KMS-11 (cell line): Measurements from ENCODE around the gene PPWD1.

Experiments used
- H2AFZ ChIP-seq: fragments of 200-600 bp; sonication (generic); 2 replicates; pipeline ENCODE4 v1.6.1; 2016; ENCODE audit warnings: antibody characterized with exemption, mixed run types, low read depth
- H3K27ac ChIP-seq: fragments of 200-600 bp; sonication (generic); 2 replicates; pipeline ENCODE4 v1.6.1; 2016; ENCODE audit warnings: mild to moderate bottlenecking, mixed run types
- H3K27me3 ChIP-seq: fragments of 200-600 bp; sonication (generic); 2 replicates; pipeline ENCODE4 v1.6.1; 2017; ENCODE audit warnings: mild to moderate bottlenecking, low read depth, mixed run types, moderate library complexity; ENCODE audit not compliant: insufficient read depth
- H3K36me3 ChIP-seq: fragments of 200-600 bp; sonication (generic); 2 replicates; pipeline ENCODE4 v1.6.1; 2017; ENCODE audit warnings: mild to moderate bottlenecking, mixed run types; ENCODE audit not compliant: insufficient read depth
- H3K4me1 ChIP-seq: fragments of 200-600 bp; sonication (generic); 2 replicates; pipeline ENCODE4 v1.6.1; 2016; ENCODE audit warnings: mild to moderate bottlenecking, low read depth, mixed run types; ENCODE audit not compliant: poor library complexity, severe bottlenecking
- H3K4me2 ChIP-seq: fragments of 200-600 bp; sonication (generic); 2 replicates; pipeline ENCODE4 v1.7.0; 2016; ENCODE audit warnings: mild to moderate bottlenecking, mixed run types
- H3K4me3 ChIP-seq: fragments of 200-600 bp; sonication (generic); IDR thresholded peaks from 2 replicates; pipeline ENCODE4 v1.6.1; 2017; ENCODE audit warnings: low read depth, low read length, mixed read lengths; ENCODE audit not compliant: insufficient read depth
- H3K79me2 ChIP-seq: fragments of 200-600 bp; sonication (generic); 2 replicates; pipeline ENCODE4 v1.6.1; 2016; ENCODE audit warnings: low read depth, mixed run types; ENCODE audit not compliant: insufficient read depth
- H3K9ac ChIP-seq: fragments of 200-600 bp; sonication (generic); 2 replicates; pipeline ENCODE4 v1.6.1; 2016; ENCODE audit warnings: mild to moderate bottlenecking, mixed run types
- H4K20me1 ChIP-seq: fragments of 200-600 bp; sonication (generic); 2 replicates; pipeline ENCODE4 v1.6.1; 2016; ENCODE audit warnings: mild to moderate bottlenecking, mixed run types; ENCODE audit not compliant: insufficient read depth
- TF ChIP-seq, protein P1 (sequence below): fragments of 200-600 bp; sonication (generic); conservative IDR thresholded peaks from 2 replicates; pipeline ENCODE4 v1.6.1; 2017; ENCODE audit warnings: low read depth, mild to moderate bottlenecking, antibody characterized with exemption, low read length, moderate library complexity, mixed read lengths

Gene PPWD1

GRCh38 chr5:65539827-65540226 lies 23.3 kb upstream of the PPWD1 start:
- no peaks in the 10 kb centered on the region for H4K20me1 ChIP-seq
- no peaks in the 10 kb centered on the region for H3K36me3 ChIP-seq
- no peaks in the 10 kb centered on the region for H3K79me2 ChIP-seq
- no peaks in the 10 kb centered on the region for H3K4me1 ChIP-seq
- TF ChIP-seq, protein P1, sequence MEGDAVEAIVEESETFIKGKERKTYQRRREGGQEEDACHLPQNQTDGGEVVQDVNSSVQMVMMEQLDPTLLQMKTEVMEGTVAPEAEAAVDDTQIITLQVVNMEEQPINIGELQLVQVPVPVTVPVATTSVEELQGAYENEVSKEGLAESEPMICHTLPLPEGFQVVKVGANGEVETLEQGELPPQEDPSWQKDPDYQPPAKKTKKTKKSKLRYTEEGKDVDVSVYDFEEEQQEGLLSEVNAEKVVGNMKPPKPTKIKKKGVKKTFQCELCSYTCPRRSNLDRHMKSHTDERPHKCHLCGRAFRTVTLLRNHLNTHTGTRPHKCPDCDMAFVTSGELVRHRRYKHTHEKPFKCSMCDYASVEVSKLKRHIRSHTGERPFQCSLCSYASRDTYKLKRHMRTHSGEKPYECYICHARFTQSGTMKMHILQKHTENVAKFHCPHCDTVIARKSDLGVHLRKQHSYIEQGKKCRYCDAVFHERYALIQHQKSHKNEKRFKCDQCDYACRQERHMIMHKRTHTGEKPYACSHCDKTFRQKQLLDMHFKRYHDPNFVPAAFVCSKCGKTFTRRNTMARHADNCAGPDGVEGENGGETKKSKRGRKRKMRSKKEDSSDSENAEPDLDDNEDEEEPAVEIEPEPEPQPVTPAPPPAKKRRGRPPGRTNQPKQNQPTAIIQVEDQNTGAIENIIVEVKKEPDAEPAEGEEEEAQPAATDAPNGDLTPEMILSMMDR: no peak
- H3K9ac ChIP-seq: no peak overlapping the region
- no peak overlapping the region for H3K4me3 ChIP-seq
- no peaks in the 10 kb centered on the region for H3K27me3 ChIP-seq
- H2AFZ ChIP-seq: no peak overlapping the region
- no peak overlapping the region for H3K27ac ChIP-seq
- no peak overlapping the region for H3K4me2 ChIP-seq

DNA sequence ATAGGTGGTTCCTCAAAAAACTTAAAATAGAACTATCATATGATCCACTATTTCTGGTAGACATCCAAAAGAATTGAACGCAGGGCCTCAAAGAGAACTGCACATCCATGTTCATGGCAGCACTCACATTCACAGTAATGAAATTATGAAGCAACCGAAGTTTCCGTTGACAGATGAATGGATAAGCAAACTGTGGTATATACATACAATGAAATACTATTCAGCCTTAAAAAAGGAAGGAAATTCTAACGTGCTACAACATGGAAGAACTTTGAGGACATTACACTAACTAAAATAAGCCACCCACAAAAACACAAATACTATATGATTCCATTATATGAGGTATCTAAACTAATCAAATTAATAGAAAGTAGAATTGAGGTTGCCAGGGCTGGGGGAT lies 18.6 kb upstream of the PPWD1 start:
- H3K79me2 ChIP-seq: no peaks in the 10 kb centered on the region
- H3K27ac ChIP-seq: no peak overlapping the region
- H3K9ac ChIP-seq: no peak overlapping the region
- TF ChIP-seq, protein P1: no peak
- H3K4me2 ChIP-seq: no peak overlapping the region
- H3K4me1 ChIP-seq: no peaks in the 10 kb centered on the region
- no peak overlapping the region for H3K4me3 ChIP-seq
- no peak overlapping the region for H2AFZ ChIP-seq
- no peaks in the 10 kb centered on the region for H3K27me3 ChIP-seq
- H4K20me1 ChIP-seq: no peaks in the 10 kb centered on the region
- H3K36me3 ChIP-seq: no peaks in the 10 kb centered on the region

GRCh38 chr5:65546141-65546540 lies 17.0 kb upstream of the PPWD1 start:
- Histone ChIP-seq H3K4me2 (no peak overlapping the region), H3K36me3 (no peaks in the 10 kb centered on the region), H4K20me1 (no peaks in the 10 kb centered on the region), H2AFZ (no peak overlapping the region), H3K9ac (no peak overlapping the region), H3K79me2 (no peaks in the 10 kb centered on the region), H3K4me1 (no peaks in the 10 kb centered on the region), H3K4me3 (no peak overlapping the region), H3K27ac (no peak overlapping the region), H3K27me3 (no peaks in the 10 kb centered on the region)
- TF ChIP-seq, protein P1: no peak

DNA sequence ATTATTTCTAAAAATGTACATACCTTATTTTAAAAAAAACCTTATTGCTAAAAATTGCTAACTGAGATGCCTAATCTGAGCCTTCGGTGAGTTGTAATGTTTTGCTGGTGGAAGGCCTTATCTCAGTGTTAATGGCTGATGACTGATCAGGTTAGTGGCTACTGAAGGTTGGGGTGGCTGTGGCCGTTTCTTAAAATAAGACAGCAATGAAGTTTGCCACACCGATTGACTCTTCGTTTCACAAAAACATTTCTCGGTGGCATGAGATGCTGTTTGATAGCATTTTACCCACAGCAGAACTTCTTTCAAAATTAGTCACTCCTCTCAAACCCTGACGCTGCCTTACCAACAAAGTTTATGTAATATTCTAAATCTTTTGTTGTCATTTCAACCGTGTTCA lies 14.8 kb upstream of the PPWD1 start:
- no peaks in the 10 kb centered on the region for H3K79me2 ChIP-seq
- H4K20me1 ChIP-seq: no peaks in the 10 kb centered on the region
- H3K4me1 ChIP-seq: no peaks in the 10 kb centered on the region
- no peak overlapping the region for H3K4me3 ChIP-seq
- TF ChIP-seq, protein P1: no peak
- no peak overlapping the region for H3K4me2 ChIP-seq
- H3K9ac ChIP-seq: no peak overlapping the region
- peaks cover 3% of the 10 kb centered on the region; the same call in 1 of the 2 replicates for H3K36me3 ChIP-seq
- H2AFZ ChIP-seq: no peak overlapping the region
- H3K27ac ChIP-seq: no peak overlapping the region
- no peaks in the 10 kb centered on the region for H3K27me3 ChIP-seq
